AG10803 (cell line): ENCODE data around the gene GNG8.
A peak's percentile ranks its signal among the peaks of the same experiment; 100 is the strongest.

Experiments used
- DNase-seq: peaks from one replicate; pipeline ENCODE4 v3.0.0; 2010; ENCODE audit warnings: low read depth
- H3K4me3 ChIP-seq: 2 replicates; pipeline ENCODE4 v1.5.1; 2011; ENCODE audit warnings: mild to moderate bottlenecking, low read length, control low read depth
- TF ChIP-seq, protein P1 (sequence below): conservative IDR thresholded peaks from 2 replicates; pipeline ENCODE4 v1.5.1; 2011; ENCODE audit warnings: mild to moderate bottlenecking, low read length, control low read depth, inconsistent platforms

GNG8 gene

DNA sequence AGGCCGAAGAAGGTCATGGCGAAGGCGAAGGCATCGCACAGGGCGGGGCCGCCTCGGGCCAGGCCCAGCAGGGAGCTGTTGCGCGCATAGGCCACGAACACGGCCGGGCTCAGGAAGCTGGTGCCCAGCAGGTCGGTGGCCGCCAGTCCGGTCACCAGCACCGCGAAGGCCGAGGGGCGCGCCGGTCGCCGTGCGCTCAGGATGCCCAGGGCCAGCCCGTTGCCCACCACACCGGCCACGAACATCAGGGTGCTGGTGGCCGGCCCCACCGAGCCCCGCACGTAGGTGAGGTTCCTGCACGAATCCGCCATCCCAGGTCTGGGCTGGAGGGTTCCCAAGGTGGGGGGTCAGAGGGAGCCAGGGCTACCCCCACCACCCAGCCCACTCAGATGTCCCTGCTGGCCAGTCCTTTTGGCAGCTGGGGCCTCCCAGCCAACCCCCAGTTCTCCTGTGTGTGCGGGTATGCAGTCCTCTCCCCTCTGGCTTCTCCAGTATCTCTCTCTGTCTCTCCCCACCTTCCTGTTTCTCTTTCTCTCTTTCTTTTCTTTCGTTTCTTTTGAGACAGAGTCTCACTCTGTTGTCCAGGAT lies 12.0 kb downstream of the GNG8 start:
- TF ChIP-seq, protein P1, sequence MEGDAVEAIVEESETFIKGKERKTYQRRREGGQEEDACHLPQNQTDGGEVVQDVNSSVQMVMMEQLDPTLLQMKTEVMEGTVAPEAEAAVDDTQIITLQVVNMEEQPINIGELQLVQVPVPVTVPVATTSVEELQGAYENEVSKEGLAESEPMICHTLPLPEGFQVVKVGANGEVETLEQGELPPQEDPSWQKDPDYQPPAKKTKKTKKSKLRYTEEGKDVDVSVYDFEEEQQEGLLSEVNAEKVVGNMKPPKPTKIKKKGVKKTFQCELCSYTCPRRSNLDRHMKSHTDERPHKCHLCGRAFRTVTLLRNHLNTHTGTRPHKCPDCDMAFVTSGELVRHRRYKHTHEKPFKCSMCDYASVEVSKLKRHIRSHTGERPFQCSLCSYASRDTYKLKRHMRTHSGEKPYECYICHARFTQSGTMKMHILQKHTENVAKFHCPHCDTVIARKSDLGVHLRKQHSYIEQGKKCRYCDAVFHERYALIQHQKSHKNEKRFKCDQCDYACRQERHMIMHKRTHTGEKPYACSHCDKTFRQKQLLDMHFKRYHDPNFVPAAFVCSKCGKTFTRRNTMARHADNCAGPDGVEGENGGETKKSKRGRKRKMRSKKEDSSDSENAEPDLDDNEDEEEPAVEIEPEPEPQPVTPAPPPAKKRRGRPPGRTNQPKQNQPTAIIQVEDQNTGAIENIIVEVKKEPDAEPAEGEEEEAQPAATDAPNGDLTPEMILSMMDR = no peak
- no peak for DNase-seq
- H3K4me3 ChIP-seq = peak overlapping the region; percentile 71

DNA sequence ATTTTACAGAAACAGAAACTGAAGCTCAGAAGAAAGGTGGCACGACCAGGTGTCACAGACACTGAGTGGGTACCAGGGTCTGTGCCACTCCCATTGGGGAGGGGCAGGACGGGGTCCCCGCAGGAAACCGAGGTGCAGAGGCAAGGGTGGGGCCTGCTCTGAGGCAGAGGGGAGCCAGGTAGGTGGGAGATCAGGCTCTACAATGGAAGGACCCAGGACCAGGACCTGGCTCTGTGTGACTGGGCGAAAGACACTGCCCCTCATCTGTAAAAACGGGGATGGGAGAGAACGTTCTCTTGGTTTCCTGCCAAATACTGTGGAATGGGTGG lies 13.9 kb downstream of the GNG8 start:
- DNase-seq = no peak
- TF ChIP-seq, protein P1 = no peak
- H3K4me3 ChIP-seq = peak overlapping the region; percentile 42

DNA sequence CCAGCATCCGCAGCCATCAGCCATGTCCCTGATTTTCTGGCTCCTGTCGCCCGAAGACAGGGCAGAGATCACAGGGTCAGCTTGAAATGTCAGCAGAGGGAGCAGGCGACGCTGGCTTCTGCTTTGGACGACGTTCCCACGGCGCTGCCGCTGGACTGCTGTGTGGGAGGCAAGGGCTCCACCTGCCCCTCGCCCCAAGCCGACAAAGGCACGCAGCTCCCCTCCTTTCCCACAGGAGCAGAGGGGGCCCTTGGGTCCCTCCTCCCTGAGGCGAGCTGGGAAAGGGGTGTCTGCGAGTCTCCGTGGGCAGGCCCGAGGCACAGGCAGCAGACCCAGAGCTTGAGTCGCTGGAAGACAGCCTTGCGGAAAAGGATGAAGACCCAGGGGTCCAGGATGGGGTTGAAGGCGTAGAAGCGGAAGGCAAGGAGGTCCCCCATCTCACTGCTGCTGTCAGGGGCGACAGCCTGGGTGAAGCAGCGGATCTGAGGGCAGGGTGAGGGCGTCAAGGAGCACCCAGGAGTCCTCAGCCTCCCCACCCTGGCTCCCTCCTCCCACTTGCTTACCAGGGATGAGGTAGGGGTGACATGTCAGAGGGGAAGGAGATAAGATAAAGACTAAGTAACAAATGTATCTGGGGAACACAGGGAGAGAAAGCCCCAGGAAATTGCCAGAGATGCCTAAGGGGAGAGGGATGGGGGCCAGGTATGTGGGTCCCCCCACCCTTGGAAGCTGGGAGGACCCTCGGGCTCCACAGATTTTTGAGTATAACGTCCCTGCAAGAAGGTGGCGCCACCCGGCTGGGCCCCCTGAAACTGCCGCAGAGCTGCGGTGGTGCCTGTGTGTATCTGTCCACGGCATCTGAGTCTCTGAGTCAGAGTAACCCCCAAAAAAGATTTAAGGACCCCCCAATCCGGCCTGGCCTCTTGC lies 14.5 kb downstream of the GNG8 start:
- H3K4me3 ChIP-seq = peak overlapping the region; percentile 42
- TF ChIP-seq, protein P1 = no peak
- no peak for DNase-seq

DNA sequence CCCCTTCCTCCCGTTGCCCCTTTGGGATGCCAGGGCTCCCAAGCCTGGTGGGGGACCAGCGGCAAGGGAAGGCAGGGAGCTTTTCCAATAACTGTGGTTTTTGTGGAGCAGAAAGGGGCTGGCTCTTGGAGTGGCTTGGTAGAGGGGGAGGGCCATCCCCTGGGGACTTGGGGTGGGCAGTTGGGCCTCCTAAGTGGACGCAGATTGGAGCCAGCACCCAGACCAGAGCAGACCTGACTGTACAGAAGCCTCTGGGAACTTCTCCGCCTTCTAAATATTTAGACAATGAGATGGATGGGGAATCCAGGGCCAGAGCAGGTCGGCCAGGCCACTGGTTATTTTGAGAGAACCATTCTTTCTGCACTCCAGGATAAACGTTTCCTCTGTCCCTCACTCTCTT lies 15.3 kb downstream of the GNG8 start:
- no peak overlapping the region for H3K4me3 ChIP-seq
- TF ChIP-seq, protein P1 = no peak
- DNase-seq = peak; percentile 66

DNA sequence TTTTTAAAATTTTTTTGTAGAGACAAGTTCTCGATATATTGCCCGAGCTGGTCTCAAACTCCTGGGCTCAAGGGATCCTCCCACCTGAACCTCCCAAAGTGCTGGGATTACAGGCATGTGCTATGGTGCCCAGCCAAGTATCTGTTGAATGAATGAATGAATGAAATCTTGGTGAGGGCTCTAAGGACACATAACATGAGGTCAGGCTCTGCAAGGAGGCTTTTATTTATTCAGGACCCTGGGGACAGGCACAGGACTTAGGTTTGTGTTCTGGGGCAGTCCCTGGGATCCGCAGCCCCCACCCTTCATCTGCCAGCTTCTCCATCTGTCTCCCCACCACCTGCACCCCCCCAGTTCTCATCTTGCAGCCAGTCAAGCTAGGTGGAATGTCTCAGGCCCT lies 15.7 kb downstream of the GNG8 start:
- DNase-seq = no peak
- no peak overlapping the region for H3K4me3 ChIP-seq
- TF ChIP-seq, protein P1 = no peak

DNA sequence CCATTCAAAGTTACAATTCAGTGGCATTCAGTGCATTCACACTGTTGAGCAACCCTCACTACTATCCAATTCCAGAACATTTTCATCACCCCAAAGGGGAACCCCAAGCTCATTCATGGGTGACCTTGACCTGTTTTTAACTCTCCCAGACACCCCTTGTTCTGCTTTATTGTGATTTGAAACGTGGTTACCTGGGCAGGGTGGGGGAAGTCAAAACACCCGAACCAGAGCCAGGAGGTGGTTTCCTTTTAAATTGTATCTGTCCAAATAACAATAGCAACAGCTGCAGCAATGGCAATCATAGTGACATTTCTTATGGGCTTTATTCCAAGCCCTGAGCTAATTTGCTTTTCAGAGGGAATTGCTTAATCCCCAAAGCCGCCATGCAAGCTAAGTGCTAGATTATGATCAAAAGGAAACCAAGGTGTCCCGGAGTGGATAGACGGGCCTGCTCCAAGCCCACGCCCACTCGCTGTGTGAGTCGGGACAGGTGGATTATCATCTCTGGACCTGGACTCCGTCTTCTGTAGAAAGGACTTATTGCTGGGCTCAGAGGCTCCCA lies 17.3 kb downstream of the GNG8 start:
- peak; percentile 73 for DNase-seq

More for the DNA sequence above, 17.3 kb downstream of the GNG8 start:
- TF ChIP-seq, protein P1 = no peak
- no peak overlapping the region for H3K4me3 ChIP-seq
